GM10847 (cell line): Measurements from ENCODE around the gene HOMER1.

Experiments used
- POLR2A ChIP-seq: IDR thresholded peaks from 2 replicates; pipeline ENCODE4 v1.6.1; 2011; ENCODE audit not compliant: insufficient read length; ENCODE audit errors: extremely low read depth

HOMER1 gene

GRCh38 chr5:79420248-79420647 is 93.7 kb downstream of the HOMER1 start:
- no peak for TF ChIP-seq POLR2A

GRCh38 chr5:79418276-79418675 is 95.7 kb downstream of the HOMER1 start:
- TF ChIP-seq POLR2A: no peak

- TF ChIP-seq POLR2A: no peak
Observed at GRCh38 chr5:79417495-79417894, 96.4 kb downstream of the HOMER1 start.

- no peak for TF ChIP-seq POLR2A
Observed at GRCh38 chr5:79416499-79416898, 97.4 kb downstream of the HOMER1 start.

GRCh38 chr5:79413112-79413511 is 100.8 kb downstream of the HOMER1 start:
- no peak for TF ChIP-seq POLR2A

- no peak for TF ChIP-seq POLR2A
Observed at GRCh38 chr5:79408028-79408427, 105.9 kb downstream of the HOMER1 start.

- no peak for TF ChIP-seq POLR2A
Observed at GRCh38 chr5:79407591-79407990, 106.3 kb downstream of the HOMER1 start.

- TF ChIP-seq POLR2A: no peak
Observed at GRCh38 chr5:79401216-79401615, 112.7 kb downstream of the HOMER1 start.

- TF ChIP-seq POLR2A: no peak
Observed at GRCh38 chr5:79399046-79399445, 114.9 kb downstream of the HOMER1 start.

GRCh38 chr5:79397080-79397479 is 116.9 kb downstream of the HOMER1 start:
- no peak for TF ChIP-seq POLR2A

- no peak for TF ChIP-seq POLR2A
Observed at GRCh38 chr5:79396265-79396664, 117.7 kb downstream of the HOMER1 start.

- TF ChIP-seq POLR2A: no peak
Observed at GRCh38 chr5:79395296-79395695, 118.6 kb downstream of the HOMER1 start.

- no peak for TF ChIP-seq POLR2A
Observed at GRCh38 chr5:79392776-79393175, 121.2 kb downstream of the HOMER1 start.

GRCh38 chr5:79386679-79387078 is 127.3 kb downstream of the HOMER1 start:
- no peak for TF ChIP-seq POLR2A

- TF ChIP-seq POLR2A: no peak
Observed at GRCh38 chr5:79378510-79379186, 135.3 kb downstream of the HOMER1 start.

GRCh38 chr5:79357398-79357797 is 156.5 kb downstream of the HOMER1 start:
- TF ChIP-seq POLR2A: no peak

GRCh38 chr5:79349881-79350280 is 164.1 kb downstream of the HOMER1 start:
- TF ChIP-seq POLR2A: no peak
